ENCODE measurements around the gene SPG7. TPM values are rescaled to one million over a fixed set of nuclear protein-coding genes. Genes with fewer than 3 reads are reported as not detected.

SPG7 gene
- total RNA-seq, 1 donor from 2014 or later: 96.1 TPM

DNA sequence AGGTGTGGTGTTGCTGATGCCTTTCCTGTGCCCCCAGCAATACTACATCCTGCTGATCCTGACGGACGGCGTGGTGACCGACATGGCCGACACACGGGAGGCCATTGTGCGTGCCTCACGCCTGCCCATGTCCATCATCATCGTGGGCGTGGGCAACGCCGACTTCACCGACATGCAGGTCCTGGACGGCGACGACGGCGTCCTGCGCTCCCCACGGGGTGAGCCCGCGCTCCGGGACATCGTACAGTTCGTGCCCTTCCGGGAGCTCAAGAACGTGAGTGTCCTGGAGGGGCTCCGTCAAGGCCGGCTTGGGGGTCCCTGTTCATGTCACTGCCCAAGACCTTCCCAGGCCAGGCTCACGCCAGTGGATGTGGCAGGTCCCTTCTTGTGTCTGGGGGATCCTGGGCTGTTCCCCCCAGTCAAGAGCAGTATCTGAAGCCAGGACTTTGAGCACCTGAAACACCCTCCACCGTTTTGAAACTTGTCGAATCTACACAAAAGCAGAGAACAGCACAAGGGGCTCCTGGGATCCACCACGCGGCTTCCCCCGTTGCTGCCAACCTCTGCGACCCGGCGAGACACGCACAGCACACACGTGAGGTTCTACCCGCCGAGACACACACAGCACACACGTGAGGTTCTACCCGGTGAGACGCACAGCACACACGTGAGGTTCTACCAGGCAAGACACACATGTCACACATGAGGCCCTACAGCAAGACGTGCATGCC is 87.3 kb downstream of the SPG7 start:
- Histone ChIP-seq H3K79me2 (ENCODE audit: insufficient read depth, low read length) (no peaks in the 10 kb centered on the region), H3K4me1 (ENCODE audit: insufficient read depth, low read length) (no peaks in the 10 kb centered on the region), H3K4me3 (ENCODE audit: insufficient read depth, low read depth, low read length) (no peak overlapping the region), H2AFZ (ENCODE audit: low read depth, low read length) (no peak overlapping the region), H3K4me2 (ENCODE audit: low read length) (no peak overlapping the region), H3K36me3 (ENCODE audit: insufficient read depth, low read length) (no peaks in the 10 kb centered on the region), H3K27ac (ENCODE audit: low read depth, low read length) (no peak overlapping the region), H3K27me3 (ENCODE audit: insufficient read depth, low read length) (no peaks in the 10 kb centered on the region), H3K9me3 (ENCODE audit: insufficient read depth, low read depth, low read length) (no peaks in the 10 kb centered on the region), H4K20me1 (ENCODE audit: insufficient read depth, low read length) (no peaks in the 10 kb centered on the region), H3K9ac (ENCODE audit: low read length) (no peak overlapping the region)
- Mint-ChIP-seq H3K27ac (ENCODE audit: unreplicated experiment) (no peak overlapping the region), H3K36me3 (ENCODE audit: low read depth, unreplicated experiment) (no peaks in the 10 kb centered on the region), H3K4me1 (ENCODE audit: low read depth, unreplicated experiment) (peaks cover 5% of the 10 kb centered on the region), H3K4me3 (ENCODE audit: unreplicated experiment) (no peak overlapping the region), H3K27me3 (ENCODE audit: low read depth, unreplicated experiment) (no peaks in the 10 kb centered on the region), H3K9me3 (ENCODE audit: unreplicated experiment) (no peaks in the 10 kb centered on the region)
- DNase-seq (ENCODE audit: low read depth) (no peak), FAIRE-seq (no peak)
- no peak for TF ChIP-seq EZH2 (IDR thresholded peaks at IDR 0.05; ENCODE audit: insufficient read depth, low read length)

DNA sequence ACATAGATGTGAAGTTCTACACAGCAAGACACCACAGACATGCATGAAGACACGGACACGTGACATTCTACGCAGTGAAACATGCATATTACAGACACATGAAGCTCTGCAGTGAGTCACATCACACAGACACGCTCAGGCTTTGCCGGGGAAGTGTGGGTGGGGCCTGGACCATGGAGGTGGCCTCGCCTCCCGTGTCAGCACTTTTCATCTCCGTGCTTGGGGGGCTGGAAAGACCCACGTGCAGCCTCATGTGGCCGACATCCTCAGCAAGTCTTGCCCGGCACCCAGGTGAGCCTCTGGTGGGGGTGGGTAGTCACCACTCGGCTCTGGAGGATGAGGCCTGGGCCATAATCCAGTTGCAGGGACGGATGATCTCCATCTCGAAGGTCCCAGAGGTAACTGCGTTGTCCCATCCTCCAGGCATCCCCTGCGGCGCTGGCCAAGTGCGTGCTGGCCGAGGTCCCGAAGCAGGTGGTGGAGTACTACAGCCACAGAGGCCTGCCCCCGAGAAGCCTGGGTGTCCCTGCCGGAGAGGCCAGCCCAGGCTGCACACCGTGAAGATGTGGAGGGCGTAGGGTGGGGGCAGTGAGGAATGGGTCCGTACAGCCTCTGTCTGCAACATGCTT is 88.0 kb downstream of the SPG7 start:
- no peaks in the 10 kb centered on the region for H3K9me3 ChIP-seq (ENCODE audit: insufficient read depth, low read depth, low read length)
- peaks cover 5% of the 10 kb centered on the region for H3K4me1 Mint-ChIP-seq (ENCODE audit: low read depth, unreplicated experiment)
- no peak overlapping the region for H3K9ac ChIP-seq (ENCODE audit: low read length)
- no peak overlapping the region for H3K27ac ChIP-seq (ENCODE audit: low read depth, low read length)
- H3K9me3 Mint-ChIP-seq (ENCODE audit: unreplicated experiment): no peaks in the 10 kb centered on the region
- DNase-seq (ENCODE audit: low read depth) (no peak), FAIRE-seq (no peak)
- H3K4me1 ChIP-seq (ENCODE audit: insufficient read depth, low read length): no peaks in the 10 kb centered on the region
- H4K20me1 ChIP-seq (ENCODE audit: insufficient read depth, low read length): no peaks in the 10 kb centered on the region
- no peak overlapping the region for H3K4me3 ChIP-seq (ENCODE audit: insufficient read depth, low read depth, low read length)
- no peak overlapping the region for H3K27ac Mint-ChIP-seq (ENCODE audit: unreplicated experiment)
- no peaks in the 10 kb centered on the region for H3K27me3 Mint-ChIP-seq (ENCODE audit: low read depth, unreplicated experiment)
- no peak overlapping the region for H3K4me2 ChIP-seq (ENCODE audit: low read length)
- no peak overlapping the region for H3K4me3 Mint-ChIP-seq (ENCODE audit: unreplicated experiment)
- no peaks in the 10 kb centered on the region for H3K36me3 ChIP-seq (ENCODE audit: insufficient read depth, low read length)
- H2AFZ ChIP-seq (ENCODE audit: low read depth, low read length): no peak overlapping the region
- H3K36me3 Mint-ChIP-seq (ENCODE audit: low read depth, unreplicated experiment): no peaks in the 10 kb centered on the region
- H3K79me2 ChIP-seq (ENCODE audit: insufficient read depth, low read length): no peaks in the 10 kb centered on the region
- no peaks in the 10 kb centered on the region for H3K27me3 ChIP-seq (ENCODE audit: insufficient read depth, low read length)
- TF ChIP-seq, protein P1, sequence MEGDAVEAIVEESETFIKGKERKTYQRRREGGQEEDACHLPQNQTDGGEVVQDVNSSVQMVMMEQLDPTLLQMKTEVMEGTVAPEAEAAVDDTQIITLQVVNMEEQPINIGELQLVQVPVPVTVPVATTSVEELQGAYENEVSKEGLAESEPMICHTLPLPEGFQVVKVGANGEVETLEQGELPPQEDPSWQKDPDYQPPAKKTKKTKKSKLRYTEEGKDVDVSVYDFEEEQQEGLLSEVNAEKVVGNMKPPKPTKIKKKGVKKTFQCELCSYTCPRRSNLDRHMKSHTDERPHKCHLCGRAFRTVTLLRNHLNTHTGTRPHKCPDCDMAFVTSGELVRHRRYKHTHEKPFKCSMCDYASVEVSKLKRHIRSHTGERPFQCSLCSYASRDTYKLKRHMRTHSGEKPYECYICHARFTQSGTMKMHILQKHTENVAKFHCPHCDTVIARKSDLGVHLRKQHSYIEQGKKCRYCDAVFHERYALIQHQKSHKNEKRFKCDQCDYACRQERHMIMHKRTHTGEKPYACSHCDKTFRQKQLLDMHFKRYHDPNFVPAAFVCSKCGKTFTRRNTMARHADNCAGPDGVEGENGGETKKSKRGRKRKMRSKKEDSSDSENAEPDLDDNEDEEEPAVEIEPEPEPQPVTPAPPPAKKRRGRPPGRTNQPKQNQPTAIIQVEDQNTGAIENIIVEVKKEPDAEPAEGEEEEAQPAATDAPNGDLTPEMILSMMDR (IDR thresholded peaks at IDR 0.05; ENCODE audit: insufficient read depth, low read depth, low read length): no peak
- TF ChIP-seq EZH2 (IDR thresholded peaks at IDR 0.05; ENCODE audit: insufficient read depth, low read length): no peak

DNA sequence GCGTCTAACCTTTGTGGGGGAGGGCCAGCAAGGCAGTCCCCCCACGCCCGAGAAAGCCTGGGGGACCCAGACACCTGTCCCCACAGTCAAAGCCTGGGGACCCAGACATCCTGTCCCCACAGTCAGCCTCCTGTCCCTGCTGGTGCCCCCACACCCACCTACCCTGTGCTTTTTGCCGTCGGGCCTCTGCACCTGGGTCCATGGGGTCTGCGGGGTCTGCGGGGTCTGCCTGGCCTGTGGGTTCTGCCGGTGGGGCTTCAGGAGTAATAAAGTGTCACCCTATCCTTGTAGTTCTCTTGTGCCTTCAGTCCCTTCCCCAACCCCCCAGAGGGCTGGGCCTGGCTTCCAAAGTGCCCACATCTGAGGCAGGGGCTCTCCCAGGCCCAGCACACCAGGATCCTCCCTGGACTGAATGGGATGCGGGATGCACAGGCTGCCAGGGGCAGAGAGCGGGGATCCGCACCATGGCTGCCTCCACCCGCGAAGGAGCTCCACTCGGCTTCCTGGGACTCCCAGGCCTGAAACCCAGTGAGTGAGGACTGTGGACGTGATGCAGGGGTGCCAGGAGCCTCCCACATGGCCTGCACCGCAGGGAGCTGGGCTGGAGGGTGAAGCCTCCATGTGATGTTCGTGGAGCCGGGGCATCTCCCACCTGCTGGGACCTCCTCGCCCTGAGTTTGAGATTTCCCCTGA is 88.9 kb downstream of the SPG7 start:
- DNase-seq (ENCODE audit: low read depth) (no peak), FAIRE-seq (no peak)
- H3K27ac ChIP-seq (ENCODE audit: low read depth, low read length): no peak overlapping the region
- no peaks in the 10 kb centered on the region for H3K36me3 ChIP-seq (ENCODE audit: insufficient read depth, low read length)
- no peaks in the 10 kb centered on the region for H3K9me3 Mint-ChIP-seq (ENCODE audit: unreplicated experiment)
- no peaks in the 10 kb centered on the region for H3K79me2 ChIP-seq (ENCODE audit: insufficient read depth, low read length)
- no peak overlapping the region for H2AFZ ChIP-seq (ENCODE audit: low read depth, low read length)
- no peak overlapping the region for H3K27ac Mint-ChIP-seq (ENCODE audit: unreplicated experiment)
- H3K36me3 Mint-ChIP-seq (ENCODE audit: low read depth, unreplicated experiment): no peaks in the 10 kb centered on the region
- H3K4me3 ChIP-seq (ENCODE audit: insufficient read depth, low read depth, low read length): no peak overlapping the region
- H3K4me2 ChIP-seq (ENCODE audit: low read length): no peak overlapping the region
- H3K4me1 Mint-ChIP-seq (ENCODE audit: low read depth, unreplicated experiment): peaks cover 5% of the 10 kb centered on the region
- TF ChIP-seq, protein P1 (IDR thresholded peaks at IDR 0.05; ENCODE audit: insufficient read depth, low read depth, low read length): no peak
- no peak for TF ChIP-seq EZH2 (IDR thresholded peaks at IDR 0.05; ENCODE audit: insufficient read depth, low read length)
- H3K9ac ChIP-seq (ENCODE audit: low read length): no peak overlapping the region
- no peaks in the 10 kb centered on the region for H4K20me1 ChIP-seq (ENCODE audit: insufficient read depth, low read length)
- H3K27me3 ChIP-seq (ENCODE audit: insufficient read depth, low read length): no peaks in the 10 kb centered on the region
- H3K9me3 ChIP-seq (ENCODE audit: insufficient read depth, low read depth, low read length): no peaks in the 10 kb centered on the region
- no peaks in the 10 kb centered on the region for H3K27me3 Mint-ChIP-seq (ENCODE audit: low read depth, unreplicated experiment)
- H3K4me1 ChIP-seq (ENCODE audit: insufficient read depth, low read length): peaks cover 5% of the 10 kb centered on the region
- H3K4me3 Mint-ChIP-seq (ENCODE audit: unreplicated experiment): no peak overlapping the region

Measured in astrocyte (in vitro differentiated cells and primary cell).